HCT116 (cell line): Measurements from ENCODE around the gene PRRT2.

Experiments used
- CTCF ChIP-seq, 3 experiments: fragments of 200-600 bp in 1 of 3; sonication (generic) in 1 of 3; IDR thresholded peaks in 2 of 3; conservative IDR thresholded peaks in 1 of 3; 2 replicates each; pipeline ENCODE4 v1.5.1; 2012 to 2017; ENCODE audit warnings: low read depth in 2 of 3, low read length in 2 of 3, antibody characterized with exemption in 1 of 3, borderline replicate concordance in 1 of 3, control low read depth in 1 of 3, mild to moderate bottlenecking in 1 of 3, mixed read lengths in 1 of 3, mixed run types in 1 of 3, moderate library complexity in 1 of 3; ENCODE audit not compliant: insufficient read depth in 1 of 3
- EZH2 ChIP-seq: fragments of 200-600 bp; sonication (generic); IDR thresholded peaks from 2 replicates; pipeline ENCODE4 v1.6.1; 2017; ENCODE audit warnings: antibody characterized with exemption, mixed run types
- MAX ChIP-seq: IDR thresholded peaks from 2 replicates; pipeline ENCODE4 v1.6.1; 2012
- POLR2A ChIP-seq: IDR thresholded peaks from 2 replicates; pipeline ENCODE4 v1.7.0; 2011; ENCODE audit warnings: borderline replicate concordance; ENCODE audit not compliant: insufficient read depth, insufficient read length; ENCODE audit errors: extremely low read depth
- POLR2AphosphoS5 ChIP-seq: IDR thresholded peaks from 2 replicates; pipeline ENCODE4 v1.6.1; 2011; ENCODE audit warnings: mild to moderate bottlenecking, low read depth, low read length, moderate library complexity
- RAD21 ChIP-seq: IDR thresholded peaks from 2 replicates; pipeline ENCODE4 v1.6.1; 2012; ENCODE audit warnings: low read depth, mild to moderate bottlenecking
- REST ChIP-seq: IDR thresholded peaks from 2 replicates; pipeline ENCODE4 v1.6.1; 2012; ENCODE audit warnings: low read depth
- SRF ChIP-seq: IDR thresholded peaks from 2 replicates; pipeline ENCODE4 v1.6.1; 2012; ENCODE audit warnings: low read depth
- ZFX ChIP-seq: fragments of 450-650 bp; IDR thresholded peaks from 2 replicates; pipeline ENCODE4 v1.6.1; 2017
- ZNF274 ChIP-seq: fragments of 200-500 bp; sonication (Bioruptor generic); IDR thresholded peaks from 2 replicates; pipeline ENCODE4 v1.6.1; 2014; ENCODE audit warnings: mild to moderate bottlenecking, low read depth, low read length, inconsistent platforms

- no peak for TF ChIP-seq SRF
- no peak for TF ChIP-seq RAD21
- no peak for TF ChIP-seq POLR2AphosphoS5
- no peak for TF ChIP-seq REST
- TF ChIP-seq ZFX, result no peak
- TF ChIP-seq CTCF (IDR thresholded peaks at IDR 0.05 in 2 of 3, conservative IDR thresholded peaks at IDR 0.05 in 1 of 3; ENCODE audit: borderline replicate concordance in 1 of 3, insufficient read depth in 1 of 3, low read depth in 2 of 3, low read length in 2 of 3), result no peak
- no peak for TF ChIP-seq EZH2
- TF ChIP-seq ZNF274, result no peak
- TF ChIP-seq POLR2A, result no peak
- no peak for TF ChIP-seq MAX
Observed at GRCh38 chr16:29814592-29814991, 2.6 kb downstream of the PRRT2 start.
